ENCODE measurements around the gene TNPO1.

TNPO1 gene

DNA sequence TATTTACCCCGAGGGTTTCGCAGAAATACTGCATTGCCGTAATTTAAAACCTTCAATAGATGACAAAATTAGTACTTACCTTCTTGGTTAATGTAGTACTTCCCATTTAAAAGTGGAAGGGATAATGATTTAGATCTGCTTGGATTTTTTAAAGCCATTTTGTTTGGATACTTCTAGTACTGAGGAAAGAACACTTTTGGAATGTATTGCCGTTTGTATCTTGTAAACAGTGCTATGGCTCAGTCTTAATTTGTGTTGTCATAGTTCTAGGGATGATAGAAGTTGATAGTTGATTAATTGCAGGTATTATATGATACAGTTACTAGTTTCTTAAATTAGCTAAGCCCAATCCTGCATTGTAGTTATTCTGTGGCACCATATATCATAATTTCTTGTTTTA is 33.1 kb downstream of the TNPO1 start:
- no peaks in the 10 kb centered on the region for H3K9me3 ChIP-seq (ENCODE audit: low read length)
- H3K9ac ChIP-seq (ENCODE audit: low read length): peak overlapping the region; percentile 57
- peak overlapping the region; percentile 82 for H3K4me2 ChIP-seq (ENCODE audit: low read length)
- H3K9me2 ChIP-seq (ENCODE audit: low read depth, low read length): no peaks in the 10 kb centered on the region
- H3K36me3 ChIP-seq (ENCODE audit: insufficient read depth, low read length): peaks cover 47% of the 10 kb centered on the region
- peak overlapping the region; percentile 24 for H3K27ac ChIP-seq (ENCODE audit: low read depth, low read length, poor library complexity, severe bottlenecking)
- H3K4me1 ChIP-seq (ENCODE audit: insufficient read depth, low read length, severe bottlenecking): peaks cover 48% of the 10 kb centered on the region
- peak overlapping the region; percentile 72 for H3K4me3 ChIP-seq (ENCODE audit: low read depth, low read length, poor library complexity, severe bottlenecking)
- no peak overlapping the region for H2AFZ ChIP-seq (ENCODE audit: low read length)
- peaks cover 62% of the 10 kb centered on the region for H3K79me2 ChIP-seq (ENCODE audit: insufficient read depth, low read length)
- H3F3A ChIP-seq (ENCODE audit: insufficient read depth, low read length): 0 out of 2 replicates have a peak, but pooled peaks cover 2% of the 10 kb centered on the region
- TF ChIP-seq, protein P1, sequence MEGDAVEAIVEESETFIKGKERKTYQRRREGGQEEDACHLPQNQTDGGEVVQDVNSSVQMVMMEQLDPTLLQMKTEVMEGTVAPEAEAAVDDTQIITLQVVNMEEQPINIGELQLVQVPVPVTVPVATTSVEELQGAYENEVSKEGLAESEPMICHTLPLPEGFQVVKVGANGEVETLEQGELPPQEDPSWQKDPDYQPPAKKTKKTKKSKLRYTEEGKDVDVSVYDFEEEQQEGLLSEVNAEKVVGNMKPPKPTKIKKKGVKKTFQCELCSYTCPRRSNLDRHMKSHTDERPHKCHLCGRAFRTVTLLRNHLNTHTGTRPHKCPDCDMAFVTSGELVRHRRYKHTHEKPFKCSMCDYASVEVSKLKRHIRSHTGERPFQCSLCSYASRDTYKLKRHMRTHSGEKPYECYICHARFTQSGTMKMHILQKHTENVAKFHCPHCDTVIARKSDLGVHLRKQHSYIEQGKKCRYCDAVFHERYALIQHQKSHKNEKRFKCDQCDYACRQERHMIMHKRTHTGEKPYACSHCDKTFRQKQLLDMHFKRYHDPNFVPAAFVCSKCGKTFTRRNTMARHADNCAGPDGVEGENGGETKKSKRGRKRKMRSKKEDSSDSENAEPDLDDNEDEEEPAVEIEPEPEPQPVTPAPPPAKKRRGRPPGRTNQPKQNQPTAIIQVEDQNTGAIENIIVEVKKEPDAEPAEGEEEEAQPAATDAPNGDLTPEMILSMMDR (IDR thresholded peaks at IDR 0.05; ENCODE audit: low read length): no peak
- TF ChIP-seq EZH2 (IDR thresholded peaks at IDR 0.05; ENCODE audit: borderline replicate concordance, low read length): no peak
- H3K27me3 ChIP-seq (ENCODE audit: insufficient read depth, low read length): no peaks in the 10 kb centered on the region
- H4K20me1 ChIP-seq (ENCODE audit: insufficient read depth, low read length): peaks cover 17% of the 10 kb centered on the region

DNA sequence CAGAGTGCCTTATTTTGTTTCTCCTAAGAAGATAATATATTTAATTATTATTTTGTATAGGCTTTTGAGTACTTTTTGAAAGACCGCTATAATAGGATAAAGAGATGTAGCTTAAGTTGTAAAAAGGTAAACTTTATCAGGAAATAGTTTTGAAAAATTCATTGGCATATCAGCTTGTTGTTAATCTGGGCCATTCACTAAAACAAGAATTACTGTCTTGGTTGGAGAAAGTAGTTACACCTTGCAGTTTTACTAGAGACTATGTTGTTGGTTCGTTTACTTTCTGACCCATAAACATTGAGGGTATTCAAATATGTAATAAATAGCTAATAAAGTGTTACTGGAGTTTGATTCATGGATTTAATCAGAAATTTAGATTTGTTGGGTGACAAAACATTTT is 33.7 kb downstream of the TNPO1 start:
- Histone ChIP-seq H3K27me3 (ENCODE audit: insufficient read depth, low read length) (no peaks in the 10 kb centered on the region), H3K4me3 (ENCODE audit: low read depth, low read length, poor library complexity, severe bottlenecking) (peak overlapping the region; percentile 72), H3K4me2 (ENCODE audit: low read length) (peak overlapping the region; percentile 82), H3F3A (ENCODE audit: insufficient read depth, low read length) (0 out of 2 replicates have a peak, but pooled peaks cover 2% of the 10 kb centered on the region), H3K79me2 (ENCODE audit: insufficient read depth, low read length) (peaks cover 68% of the 10 kb centered on the region), H3K27ac (ENCODE audit: low read depth, low read length, poor library complexity, severe bottlenecking) (no peak overlapping the region), H3K4me1 (ENCODE audit: insufficient read depth, low read length, severe bottlenecking) (peaks cover 44% of the 10 kb centered on the region), H3K9me2 (ENCODE audit: low read depth, low read length) (no peaks in the 10 kb centered on the region), H3K36me3 (ENCODE audit: insufficient read depth, low read length) (peaks cover 52% of the 10 kb centered on the region), H3K9ac (ENCODE audit: low read length) (peak overlapping the region; percentile 57), H2AFZ (ENCODE audit: low read length) (no peak overlapping the region), H3K9me3 (ENCODE audit: low read length) (no peaks in the 10 kb centered on the region), H4K20me1 (ENCODE audit: insufficient read depth, low read length) (peaks cover 20% of the 10 kb centered on the region)
- no peak for TF ChIP-seq EZH2 (IDR thresholded peaks at IDR 0.05; ENCODE audit: borderline replicate concordance, low read length)
- TF ChIP-seq, protein P1 (IDR thresholded peaks at IDR 0.05; ENCODE audit: low read length): no peak

DNA sequence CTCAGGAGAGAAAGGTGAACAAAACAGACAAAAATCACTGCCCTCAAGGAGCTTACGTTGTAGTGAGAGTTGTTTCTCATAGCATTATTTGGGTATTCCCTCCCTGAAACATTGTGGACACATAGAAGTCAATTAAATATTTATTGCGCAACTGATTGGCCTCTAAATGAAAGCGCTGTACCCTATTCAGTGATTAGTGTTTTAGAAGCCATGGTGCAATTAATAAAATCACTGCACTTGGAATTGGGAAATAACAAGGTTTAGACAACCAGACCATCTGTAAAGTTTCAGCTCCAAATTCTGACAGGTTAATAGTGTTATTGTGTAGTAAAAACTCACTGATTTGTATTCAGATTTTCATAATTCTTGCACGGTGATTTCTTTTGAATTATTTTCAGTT is 35.9 kb downstream of the TNPO1 start:
- H3K9ac ChIP-seq (ENCODE audit: low read length): no peak overlapping the region
- peaks cover 41% of the 10 kb centered on the region for H3K4me1 ChIP-seq (ENCODE audit: insufficient read depth, low read length, severe bottlenecking)
- H3K27ac ChIP-seq (ENCODE audit: low read depth, low read length, poor library complexity, severe bottlenecking): no peak overlapping the region
- H3K9me2 ChIP-seq (ENCODE audit: low read depth, low read length): no peaks in the 10 kb centered on the region
- H3K36me3 ChIP-seq (ENCODE audit: insufficient read depth, low read length): peaks cover 75% of the 10 kb centered on the region
- peaks cover 20% of the 10 kb centered on the region for H4K20me1 ChIP-seq (ENCODE audit: insufficient read depth, low read length)
- no peak overlapping the region for H3K4me2 ChIP-seq (ENCODE audit: low read length)
- H3F3A ChIP-seq (ENCODE audit: insufficient read depth, low read length): no peaks in the 10 kb centered on the region
- H3K79me2 ChIP-seq (ENCODE audit: insufficient read depth, low read length): peaks cover 78% of the 10 kb centered on the region
- no peak overlapping the region for H2AFZ ChIP-seq (ENCODE audit: low read length)
- TF ChIP-seq, protein P1 (IDR thresholded peaks at IDR 0.05; ENCODE audit: low read length): no peak
- TF ChIP-seq EZH2 (IDR thresholded peaks at IDR 0.05; ENCODE audit: borderline replicate concordance, low read length): no peak
- no peaks in the 10 kb centered on the region for H3K27me3 ChIP-seq (ENCODE audit: insufficient read depth, low read length)
- no peaks in the 10 kb centered on the region for H3K9me3 ChIP-seq (ENCODE audit: low read length)
- H3K4me3 ChIP-seq (ENCODE audit: low read depth, low read length, poor library complexity, severe bottlenecking): no peak overlapping the region

Measured in OCI-LY1 (cell line).